Panc1 (cell line): Measurements from ENCODE around the gene CCDC183. TPM values are rescaled to one million over a fixed set of nuclear protein-coding genes. Genes with fewer than 3 reads are reported as not detected.
"Not testable (repeated sequence)": the region's sequence is repeated elsewhere in the genome, so short reads cannot be mapped to it uniquely, and the experiment has no call there.

Source experiments
- ATAC-seq: fragments of 200-7000 bp; cut with Tn5 transposase; 2 replicates; pipeline ENCODE4 v1.9.1; 2020; ENCODE audit warnings: mild to moderate bottlenecking, moderate library complexity
- BruUV-seq: library from RNA; stranded (reverse); fragments of 400-500 nt; replicated peaks from 2 replicates; lab custom pipeline; 2021; lab: Mats Ljungman, UMichigan
- CTCF ChIA-PET: fragments of 300-600 bp; sonication (Branson Sonifier 250); formaldehyde crosslinking; loops from one replicate; lab custom pipeline; 2022; ENCODE audit warnings: antibody characterized with exemption; lab: Charles Lee
- POLR2A ChIA-PET: fragments of 300-600 bp; sonication (Branson Sonifier 250); formaldehyde crosslinking; loops from one replicate; lab custom pipeline; 2022; ENCODE audit warnings: antibody characterized with exemption; lab: Charles Lee
- DNase-seq: peaks from one replicate; pipeline ENCODE4 v3.0.0-alpha.2; 2010; ENCODE audit warnings: low read depth, low spot score
- H3K27ac ChIP-seq: 2 replicates; pipeline ENCODE4 v1.5.1; 2011; ENCODE audit warnings: mild to moderate bottlenecking, low read length, inconsistent platforms
- H3K27me3 ChIP-seq: fragments of 200-500 bp; sonication (Bioruptor generic); 2 replicates; pipeline ENCODE4 v1.6.0; 2014; ENCODE audit warnings: low read length, inconsistent platforms; ENCODE audit not compliant: control insufficient read depth, insufficient read depth
- H3K36me3 ChIP-seq: fragments of 200-500 bp; sonication (Bioruptor generic); 2 replicates; pipeline ENCODE4 v1.5.1; 2014; ENCODE audit warnings: inconsistent platforms, mild to moderate bottlenecking, low read length, moderate library complexity; ENCODE audit not compliant: control insufficient read depth, insufficient read depth
- H3K4me1 ChIP-seq: 2 replicates; pipeline ENCODE4 v1.5.1; 2011; ENCODE audit warnings: inconsistent platforms, mild to moderate bottlenecking, low read length, moderate library complexity; ENCODE audit not compliant: control insufficient read depth, insufficient read depth
- H3K4me3 ChIP-seq, 2 experiments: 2 replicates each; pipeline ENCODE4 v1.5.1; 2011 to 2012; ENCODE audit warnings: low read depth in 2 of 2, low read length in 2 of 2, mild to moderate bottlenecking in 2 of 2, inconsistent platforms in 1 of 2, moderate library complexity in 1 of 2
- H3K9me3 ChIP-seq: fragments of 200-500 bp; sonication (Bioruptor generic); 2 replicates; pipeline ENCODE4 v1.5.1; 2014; ENCODE audit warnings: low read depth, mild to moderate bottlenecking, inconsistent platforms, low read length, moderate library complexity; ENCODE audit not compliant: control insufficient read depth, insufficient read depth
- CTCF ChIP-seq: fragments of 450-650 bp; IDR thresholded peaks from 2 replicates; pipeline ENCODE4 v1.5.1; 2017; ENCODE audit warnings: mild to moderate bottlenecking
- POLR2AphosphoS5 ChIP-seq: IDR thresholded peaks from 2 replicates; pipeline ENCODE4 v1.6.1; 2012; ENCODE audit warnings: mild to moderate bottlenecking, low read depth, low read length, moderate library complexity
- REST ChIP-seq, 2 experiments: IDR thresholded peaks; 2 replicates each; pipeline ENCODE4 v1.6.1; 2011 to 2012; ENCODE audit warnings: low read depth in 2 of 2, control low read depth in 1 of 2, low read length in 1 of 2, mild to moderate bottlenecking in 1 of 2, moderate library complexity in 1 of 2; ENCODE audit not compliant: insufficient read depth in 1 of 2
- SIN3A ChIP-seq: IDR thresholded peaks from 2 replicates; pipeline ENCODE4 v1.6.1; 2012; ENCODE audit warnings: low read depth, mild to moderate bottlenecking, low read length, moderate library complexity, borderline replicate concordance; ENCODE audit not compliant: insufficient read depth
- TCF7L2 ChIP-seq: IDR thresholded peaks from 2 replicates; pipeline ENCODE4 v1.6.1; 2011; ENCODE audit warnings: mild to moderate bottlenecking, low read depth, low read length, inconsistent platforms
- in situ Hi-C: cut with HindIII; loops from 2 replicates; pipeline ENCODE4 v1.10.0; 2016; ENCODE audit warnings: low sequenced_read_pairs, low pct_unique_long_range_greater_than_20kb
- intact Hi-C: fragments of 100-400 bp; cut with micrococcal nuclease; formaldehyde crosslinking; loops from one replicate; pipeline ENCODE4 v1.10.0; 2022; ENCODE audit not compliant: unreplicated experiment
- total RNA-seq: library from RNA; stranded (reverse); gene quantifications from one replicate; pipeline ENCODE4 v1.2.1, GENCODE V29; 2021; ENCODE audit not compliant: unreplicated experiment

Gene CCDC183
- total RNA-seq, 1 experiment from 2014 or later: 0.62 TPM

- BruUV-seq: no TSS peak
- DNase-seq (no peak), ATAC-seq (no peak)
- Histone ChIP-seq H3K4me1 (peaks cover 3% of the 10 kb centered on the region; the same call in 1 of the 2 replicates), H3K9me3 (no peaks in the 10 kb centered on the region), H3K4me3 (no peak overlapping the region), H3K27ac (no peak overlapping the region), H3K27me3 (no peaks in the 10 kb centered on the region), H3K36me3 (no peaks in the 10 kb centered on the region)
- POLR2A ChIA-PET: no interaction called here
- CTCF ChIA-PET: no interaction called here
- in situ Hi-C loops: no loop called here
- TF ChIP-seq REST (IDR thresholded peaks at IDR 0.05; ENCODE audit: insufficient read depth in 1 of 2, low read depth in 2 of 2, low read length in 1 of 2) (no peak), SIN3A (no peak), TCF7L2 (no peak), CTCF (no peak), POLR2AphosphoS5 (no peak)
- intact Hi-C loops: no loop called here
Measured at GRCh38 chr9:136760424-136760823, 35.7 kb upstream of the CCDC183 start.

- in situ Hi-C loops, CTCF ChIA-PET, DNase-seq, H3K27ac ChIP-seq, intact Hi-C loops, H3K9me3 ChIP-seq, H3K36me3 ChIP-seq, POLR2A ChIA-PET, H3K4me1 ChIP-seq, BruUV-seq, H3K4me3 ChIP-seq, H3K27me3 ChIP-seq: not testable (repeated sequence)
- TF ChIP-seq CTCF: peak; percentile 84
- ATAC-seq: peak; percentile 85
Measured at GRCh38 chr9:136760834-136761544, 35.1 kb upstream of the CCDC183 start.
